Duodenal mucosa (tissue), 2 donors: ENCODE measurements around the gene MRPS6.

ENCODE experiments used
- H3K27ac ChIP-seq: one replicate; pipeline ENCODE4 v1.7.0; 2013; ENCODE audit warnings: low read depth, low read length
- H3K27me3 ChIP-seq, 2 donors: one replicate each; pipeline ENCODE4 v1.7.0; 2013; ENCODE audit warnings: low read length in 2 of 2, control low read depth in 1 of 2; ENCODE audit not compliant: insufficient read depth in 2 of 2, control insufficient read depth in 1 of 2
- H3K36me3 ChIP-seq, 2 donors: one replicate each; pipeline ENCODE4 v1.7.0; 2013; ENCODE audit warnings: low read length in 2 of 2, control low read depth in 1 of 2; ENCODE audit not compliant: insufficient read depth in 2 of 2, control insufficient read depth in 1 of 2
- H3K4me1 ChIP-seq, 2 donors: one replicate each; pipeline ENCODE4 v1.7.0; 2013; ENCODE audit warnings: low read length in 2 of 2, control low read depth in 1 of 2; ENCODE audit not compliant: insufficient read depth in 2 of 2, control insufficient read depth in 1 of 2
- H3K4me3 ChIP-seq, 2 donors: one replicate each; pipeline ENCODE4 v1.7.0; 2013; ENCODE audit warnings: low read length in 2 of 2, low read depth in 1 of 2
- H3K9ac ChIP-seq, 2 donors: one replicate each; pipeline ENCODE4 v1.7.0; 2013; ENCODE audit warnings: low read length in 2 of 2, low read depth in 1 of 2
- H3K9me3 ChIP-seq, 2 donors: one replicate each; pipeline ENCODE4 v1.7.0; 2013; ENCODE audit warnings: low read length in 2 of 2, control low read depth in 1 of 2; ENCODE audit not compliant: control insufficient read depth in 1 of 2

Gene MRPS6

DNA sequence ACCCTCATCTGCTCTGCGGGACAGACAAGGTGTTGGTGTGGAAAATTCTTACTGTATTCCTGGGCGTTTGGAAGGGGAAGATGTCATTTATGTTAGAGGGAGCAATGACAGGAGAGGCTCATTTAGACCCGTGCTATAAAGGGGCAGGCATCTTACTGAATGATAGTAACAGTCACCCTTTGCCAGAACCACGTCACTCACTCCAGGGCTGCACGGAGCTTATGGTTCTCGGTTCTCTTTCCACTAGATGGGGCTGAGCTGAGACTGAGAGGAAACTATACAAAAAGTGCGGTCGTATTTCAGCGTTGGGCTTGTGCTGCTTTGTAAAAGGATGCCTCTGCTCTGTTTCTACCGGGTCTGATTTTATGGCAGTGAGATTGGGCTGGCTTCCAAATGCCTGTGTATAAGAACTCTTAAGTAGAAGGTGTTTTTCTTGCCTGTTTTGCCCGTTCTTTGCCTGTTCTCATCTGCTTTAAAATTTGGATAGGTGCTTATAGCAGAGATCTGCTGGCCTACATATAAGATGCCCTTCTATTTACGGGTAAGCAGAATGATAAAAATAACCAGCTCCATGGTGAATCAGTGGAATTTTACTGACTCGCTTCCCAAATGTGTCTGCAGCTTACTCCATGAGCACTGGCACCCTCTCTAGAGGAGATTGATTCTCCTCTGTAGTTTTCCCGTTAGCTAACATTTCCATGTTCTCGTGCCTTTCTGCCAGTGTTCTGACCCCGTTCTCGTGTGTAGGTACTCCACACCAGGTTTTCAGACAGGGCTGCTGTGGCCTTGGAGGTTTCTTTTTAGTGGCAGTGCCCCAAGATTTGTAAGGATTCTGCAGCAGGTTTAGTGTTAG lies 55.9 kb downstream of the MRPS6 start:
- Histone ChIP-seq H3K36me3 (peaks cover 16 to 20% of the 10 kb centered on the region in 2 donors), H3K9me3 (no peaks in the 10 kb centered on the region), H3K4me1 (peaks cover 13 to 24% of the 10 kb centered on the region in 2 donors), H3K27me3 (no peaks in the 10 kb centered on the region), H3K9ac (no peak overlapping the region), H3K27ac (no peak overlapping the region), H3K4me3 (no peak overlapping the region)

DNA sequence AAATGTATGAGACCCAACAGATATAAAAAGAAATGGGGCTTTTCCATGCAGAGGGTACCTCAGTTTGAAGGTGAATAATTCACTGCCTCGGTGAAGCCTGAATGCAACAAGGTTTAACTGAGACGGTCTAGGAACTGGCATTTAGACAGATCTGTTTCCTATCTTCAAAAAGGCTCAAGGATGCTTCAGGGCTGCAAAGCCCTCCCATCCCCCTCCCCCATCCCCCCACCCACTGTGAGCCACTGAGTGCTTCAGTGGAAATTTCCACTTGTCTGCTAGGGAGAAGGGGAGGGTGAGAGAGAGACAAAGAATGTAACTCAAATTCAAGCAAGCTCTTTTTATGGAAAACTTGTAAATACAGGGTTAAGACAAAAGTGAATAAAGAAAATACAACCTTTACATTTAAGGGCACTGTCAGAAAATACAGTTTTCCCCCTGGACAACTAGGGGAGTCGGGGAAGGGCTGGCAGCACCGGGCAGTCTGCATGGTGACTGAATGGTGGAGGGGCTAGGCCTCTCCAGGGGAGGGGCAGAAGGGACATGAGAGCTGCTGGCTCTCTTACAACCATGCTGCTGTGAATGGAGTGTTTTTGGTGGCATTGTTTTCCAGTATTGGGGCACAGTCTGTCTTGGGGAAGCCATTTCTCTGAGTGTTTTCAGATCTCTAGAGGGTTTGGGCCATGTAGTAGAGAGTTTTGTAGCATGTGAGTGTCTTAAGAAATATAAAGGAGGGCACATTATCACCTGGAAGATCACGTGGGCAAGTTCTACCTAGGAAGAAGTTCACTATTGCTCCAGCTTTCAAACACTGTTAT lies 56.7 kb downstream of the MRPS6 start:
- Histone ChIP-seq H3K27me3 (no peaks in the 10 kb centered on the region), H3K4me3 (no peak overlapping the region), H3K9me3 (no peaks in the 10 kb centered on the region), H3K36me3 (peaks cover 16 to 22% of the 10 kb centered on the region in 2 donors), H3K4me1 (peaks cover 13 to 24% of the 10 kb centered on the region in 2 donors), H3K9ac (no peak overlapping the region), H3K27ac (no peak overlapping the region)

DNA sequence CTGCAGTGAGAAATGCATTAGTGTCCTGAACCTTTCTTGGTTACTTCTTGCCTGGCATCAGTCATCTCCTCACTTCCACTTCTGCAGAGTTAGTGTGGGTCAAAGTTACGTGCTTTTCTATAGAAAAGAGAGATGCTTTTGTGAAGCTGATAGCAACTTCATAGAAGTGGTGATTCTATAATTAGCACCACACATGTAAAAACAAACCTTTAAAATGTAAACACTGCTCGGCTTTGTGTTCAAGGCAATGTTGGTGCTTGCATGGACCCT lies 57.3 kb downstream of the MRPS6 start:
- no peak overlapping the region for H3K27ac ChIP-seq
- peaks cover 13 to 22% of the 10 kb centered on the region in 2 donors for H3K36me3 ChIP-seq
- no peaks in the 10 kb centered on the region for H3K9me3 ChIP-seq
- H3K9ac ChIP-seq = no peak overlapping the region
- no peak overlapping the region for H3K4me3 ChIP-seq
- no peaks in the 10 kb centered on the region for H3K27me3 ChIP-seq
- peaks cover 13 to 24% of the 10 kb centered on the region in 2 donors for H3K4me1 ChIP-seq

GRCh38 chr21:34131586-34131985 lies 58.2 kb downstream of the MRPS6 start:
- no peak overlapping the region for H3K4me3 ChIP-seq
- H3K4me1 ChIP-seq = peaks cover 13 to 24% of the 10 kb centered on the region in 2 donors
- no peaks in the 10 kb centered on the region for H3K27me3 ChIP-seq
- H3K36me3 ChIP-seq = peaks cover 3 to 15% of the 10 kb centered on the region in 2 donors
- H3K9me3 ChIP-seq = no peaks in the 10 kb centered on the region
- H3K9ac ChIP-seq = no peak overlapping the region
- H3K27ac ChIP-seq = no peak overlapping the region

GRCh38 chr21:34132202-34132601 lies 58.8 kb downstream of the MRPS6 start:
- Histone ChIP-seq H3K27me3 (no peaks in the 10 kb centered on the region), H3K36me3 (peaks cover 0 to 10% of the 10 kb centered on the region in 2 donors), H3K27ac (no peak overlapping the region), H3K4me1 (peaks cover 13 to 24% of the 10 kb centered on the region in 2 donors), H3K9ac (no peak overlapping the region), H3K4me3 (no peak overlapping the region), H3K9me3 (no peaks in the 10 kb centered on the region)

DNA sequence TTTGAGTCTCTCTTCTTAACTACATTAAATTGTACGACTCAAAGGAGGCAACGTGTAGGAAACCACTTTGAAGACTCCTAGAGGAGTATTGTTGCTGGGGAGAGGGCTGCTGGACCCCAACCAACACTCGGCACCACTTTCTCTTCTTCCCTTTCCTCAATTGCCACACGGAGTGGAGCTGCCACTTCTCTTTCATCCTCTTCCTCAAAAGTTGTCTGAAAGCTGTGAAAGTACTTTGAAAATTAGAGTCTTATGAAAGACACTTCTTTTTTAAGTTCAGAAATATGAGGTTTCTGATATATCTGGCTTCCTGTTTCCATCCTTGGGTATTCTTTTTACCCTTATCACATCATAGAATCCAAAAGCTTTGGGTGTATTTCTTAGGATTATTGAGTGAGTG lies 59.5 kb downstream of the MRPS6 start:
- Histone ChIP-seq H3K36me3 (peaks cover 0 to 10% of the 10 kb centered on the region in 2 donors), H3K27ac (no peak overlapping the region), H3K9me3 (no peaks in the 10 kb centered on the region), H3K9ac (no peak overlapping the region), H3K27me3 (no peaks in the 10 kb centered on the region), H3K4me3 (no peak overlapping the region), H3K4me1 (peaks cover 13 to 24% of the 10 kb centered on the region in 2 donors)

DNA sequence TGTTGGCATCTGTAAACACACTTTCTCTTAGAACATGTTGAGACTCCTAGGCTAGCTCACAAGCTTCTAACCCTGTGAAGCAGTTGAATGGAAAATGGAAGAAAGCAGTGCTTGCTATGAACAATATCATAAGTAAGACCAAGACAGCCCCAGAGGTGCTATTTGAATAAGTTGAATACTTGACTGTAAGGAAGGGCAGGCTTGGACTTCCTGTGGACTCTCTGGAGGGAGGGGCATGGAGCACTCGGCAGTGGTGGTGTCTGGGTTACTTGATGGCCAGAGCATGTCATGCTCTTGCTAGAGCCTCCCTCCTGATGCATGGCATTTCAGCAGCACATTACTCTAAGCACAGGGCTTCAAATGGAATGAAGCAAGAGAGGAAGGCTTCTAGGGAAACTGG lies 60.0 kb downstream of the MRPS6 start:
- no peak overlapping the region for H3K4me3 ChIP-seq
- peaks cover 13 to 24% of the 10 kb centered on the region in 2 donors for H3K4me1 ChIP-seq
- no peaks in the 10 kb centered on the region for H3K27me3 ChIP-seq
- H3K9ac ChIP-seq = no peak overlapping the region
- no peak overlapping the region for H3K27ac ChIP-seq
- H3K36me3 ChIP-seq = peaks cover 0 to 10% of the 10 kb centered on the region in 2 donors
- H3K9me3 ChIP-seq = no peaks in the 10 kb centered on the region

GRCh38 chr21:34133802-34134201 lies 60.4 kb downstream of the MRPS6 start:
- no peak overlapping the region for H3K4me3 ChIP-seq
- H3K27me3 ChIP-seq = no peaks in the 10 kb centered on the region
- peaks cover 0 to 10% of the 10 kb centered on the region in 2 donors for H3K36me3 ChIP-seq
- H3K9ac ChIP-seq = no peak overlapping the region
- peaks cover 13 to 21% of the 10 kb centered on the region in 2 donors for H3K4me1 ChIP-seq
- H3K9me3 ChIP-seq = no peaks in the 10 kb centered on the region
- no peak overlapping the region for H3K27ac ChIP-seq

DNA sequence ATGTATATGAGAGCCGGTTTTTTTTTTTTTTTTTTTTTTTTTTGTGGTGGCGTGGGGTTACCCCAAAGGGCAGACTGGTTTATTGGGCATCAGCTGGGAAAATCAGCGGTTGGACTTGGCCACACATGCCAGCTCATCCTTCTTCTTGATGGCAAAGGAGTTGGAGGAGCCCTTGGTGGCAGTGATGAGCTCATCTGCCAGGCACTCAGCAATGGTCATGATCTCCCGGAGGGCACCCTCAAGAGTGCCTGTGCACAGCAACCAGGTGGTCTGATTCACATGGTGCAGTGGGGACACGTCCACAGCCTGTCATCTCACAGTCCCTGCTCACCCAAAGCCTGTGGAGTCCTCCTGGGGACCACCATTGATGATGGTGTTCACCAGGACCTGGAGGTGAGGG lies 62.0 kb downstream of the MRPS6 start:
- Histone ChIP-seq H3K9me3 (no peaks in the 10 kb centered on the region), H3K27ac (no peak overlapping the region), H3K4me3 (no peak overlapping the region), H3K4me1 (peaks cover 6 to 9% of the 10 kb centered on the region in 2 donors), H3K27me3 (no peaks in the 10 kb centered on the region), H3K36me3 (peaks cover 0 to 10% of the 10 kb centered on the region in 2 donors), H3K9ac (no peak overlapping the region)

DNA sequence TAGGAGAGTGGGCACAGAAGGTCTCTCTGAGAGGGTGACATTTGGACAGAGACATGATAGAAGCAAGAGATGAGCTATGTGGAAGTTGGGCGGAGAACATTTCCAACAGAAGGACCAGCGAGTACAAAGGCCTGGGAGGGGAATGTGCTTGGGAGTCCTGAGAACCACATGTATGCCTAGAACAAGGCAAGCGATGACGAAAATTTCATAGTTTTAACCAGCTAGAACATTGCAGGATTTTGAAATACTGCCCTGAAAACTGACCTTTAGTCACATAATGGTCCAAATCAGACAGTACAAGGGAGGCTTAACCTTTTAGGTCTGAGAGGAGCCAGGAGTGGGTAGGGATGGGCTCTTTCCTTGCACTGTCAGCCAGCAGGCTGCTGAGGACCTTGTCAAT lies 68.0 kb downstream of the MRPS6 start:
- Histone ChIP-seq H3K4me3 (no peak overlapping the region), H3K4me1 (no peaks in the 10 kb centered on the region), H3K27me3 (no peaks in the 10 kb centered on the region), H3K9ac (no peak overlapping the region), H3K36me3 (peaks cover 3 to 37% of the 10 kb centered on the region in 2 donors), H3K27ac (no peak overlapping the region), H3K9me3 (peaks cover 0 to 9% of the 10 kb centered on the region in 2 donors)
